Adrenal gland (tissue), 12 donors: ENCODE results near the gene TET3. TPM values are rescaled to one million over a fixed set of nuclear protein-coding genes. Genes with fewer than 3 reads are reported as not detected.

Experiments used
- DNase-seq, 7 donors: peaks; one replicate each; pipeline ENCODE4 v3.0.0-alpha.2; 2019 to 2020
- H3K27ac ChIP-seq, 5 donors: fragments of 200-600 bp; sonication (generic) in 4 of 5; 1 replicate in 3 of 5; 2 replicates in 2 of 5; pipeline versions ENCODE4 v1.5.1 to v1.8.0; 2016 to 2020; ENCODE audit warnings: mild to moderate bottlenecking in 1 of 5
- H3K27me3 ChIP-seq: fragments of 200-600 bp; 2 replicates; pipeline ENCODE4 v1.8.0; 2021
- H3K36me3 ChIP-seq, 2 donors: fragments of 200-600 bp; replicated peaks in 1 of 2; 1 replicate in 1 of 2; 2 replicates in 1 of 2; pipeline versions ENCODE4 v1.5.1 to v1.8.0; 2018 to 2022
- H3K4me1 ChIP-seq, 2 donors: fragments of 200-600 bp; replicated peaks in 1 of 2; 1 replicate in 1 of 2; 2 replicates in 1 of 2; pipeline versions ENCODE4 v1.5.1 to v1.8.0; 2018 to 2021
- H3K4me3 ChIP-seq, 4 donors: fragments of 200-600 bp; sonication (generic) in 3 of 4; one replicate each; pipeline ENCODE4 v1.5.1; 2016 to 2018
- H3K9me3 ChIP-seq, 3 donors: fragments of 200-600 bp; sonication (generic) in 1 of 3; replicated peaks in 1 of 3; 1 replicate in 2 of 3; 2 replicates in 1 of 3; pipeline versions ENCODE4 v1.5.1 to v1.8.0; 2016 to 2021
- CTCF ChIP-seq, 6 experiments: fragments of 450-650 bp in 4 of 6; fragments of 200-600 bp in 2 of 6; sonication (generic) in 1 of 6; IDR thresholded peaks; 1 replicate in 5 of 6; 2 replicates in 1 of 6; pipeline versions ENCODE4 v1.5.1 to v1.8.0; 2016 to 2021; ENCODE audit warnings: antibody characterized with exemption in 6 of 6, mild to moderate bottlenecking in 2 of 6, moderate library complexity in 1 of 6
- POLR2A ChIP-seq, 2 donors: fragments of 450-650 bp; IDR thresholded peaks; one replicate each; pipeline ENCODE4 v1.6.1; 2017; ENCODE audit warnings: antibody characterized with exemption in 2 of 2, mild to moderate bottlenecking in 2 of 2, moderate library complexity in 1 of 2
- WGBS, 4 donors: extraction: QIAGEN DNeasy Blood & Tissue Kit in 2 of 4; methylation state at CpG; one replicate each; pipeline versions ENCODE4 v1.1.5 to v1.1.7; 2013 to 2017; 5-methylcytosine and 5-hydroxymethylcytosine counted together
- intact Hi-C, 2 donors: fragments of 100-400 bp; cut with DNase I; formaldehyde crosslinking; loops; one replicate each; pipeline versions ENCODE4 v1.14.1 to v1.15.0; 2022 to 2023
- polyA plus RNA-seq, 3 donors: library from polyadenylated mRNA; stranded (reverse); fragments of 200-250 nt in 2 of 3; fragments of 350-450 nt in 1 of 3; fragmentation: Illumina TruSeq in 1 of 3; extraction: RNeasy Lipid Tissue Mini Kit (QIAGEN cat#74804) in 1 of 3; gene quantifications; one replicate each; pipeline ENCODE4 v1.2.3, GENCODE V29; 2013 to 2014
- total RNA-seq, 9 donors: library from RNA; depleted of rRNA in 4 of 9; stranded (reverse); fragments of >200 nt in 4 of 9; fragments of 120-200 nt in 1 of 9; fragmentation: NEBNext Ultra II Directional in 1 of 9; extraction: Animal tissue kit (Norgen Biotek cat#: 25700) in 1 of 9; gene quantifications; one replicate each; pipeline versions ENCODE4 v1.1.0 to v1.2.4, GENCODE V29; 2013 to 2023
- donor health status: healthy with polysubstance abuse.
- donor health status: Bipolar disorder and iron deficiency.
- donor health status: DM: yes; HTN: yes; CAD: no.
- donor health status: DM: no; HTN: no; CAD: no.
- donor health status: DM: no; HTN: no; CAD: no.
- donor health status: DM: yes; HTN: yes; CAD: no.

Gene TET3
- total and polyA plus RNA-seq, 12 donors = 1.3 to 8.6 (median 5.4) TPM

- DNase-seq = no peak
- intact Hi-C loops = no loop called here
- Histone ChIP-seq H3K27me3 (no peaks in the 10 kb centered on the region), H3K4me1 (peaks cover 17 to 37% of the 10 kb centered on the region in 2 donors), H3K27ac (no peak overlapping the region), H3K9me3 (no peaks in the 10 kb centered on the region), H3K36me3 (no peaks in the 10 kb centered on the region), H3K4me3 (no peak overlapping the region)
- WGBS, 4 donors = 83 to 90% (median 87%) methylated on average over 3 of the region's 3 CpGs
- TF ChIP-seq POLR2A (IDR thresholded peaks at IDR 0.05) (no peak), CTCF (IDR thresholded peaks at IDR 0.05) (no peak)
Measured at GRCh38 chr2:73975731-73976130, 9.0 kb upstream of the TET3 start.

GRCh38 chr2:73976803-73977202, 7.9 kb upstream of the TET3 start:
- TF ChIP-seq CTCF (IDR thresholded peaks at IDR 0.05) = no peak
- TF ChIP-seq POLR2A (IDR thresholded peaks at IDR 0.05) = no peak
- DNase-seq = no peak
- H3K4me3 ChIP-seq = no peak overlapping the region
- H3K27ac ChIP-seq = no peak overlapping the region
- H3K27me3 ChIP-seq = no peaks in the 10 kb centered on the region
- WGBS, 4 donors = 88 to 100% (median 97%) methylated on average over 1 of the region's 1 CpG
- no peaks in the 10 kb centered on the region for H3K36me3 ChIP-seq
- intact Hi-C loops = no loop called here
- peaks cover 10 to 37% of the 10 kb centered on the region in 2 donors for H3K4me1 ChIP-seq
- no peaks in the 10 kb centered on the region for H3K9me3 ChIP-seq

GRCh38 chr2:73977466-73977865, 7.2 kb upstream of the TET3 start:
- DNase-seq = no peak
- intact Hi-C loops = no loop called here
- TF ChIP-seq POLR2A (IDR thresholded peaks at IDR 0.05) (no peak), CTCF (IDR thresholded peaks at IDR 0.05) (no peak)
- Histone ChIP-seq H3K4me3 (no peak overlapping the region), H3K27ac (no peak overlapping the region), H3K9me3 (no peaks in the 10 kb centered on the region), H3K4me1 (peaks cover 9 to 38% of the 10 kb centered on the region in 2 donors), H3K27me3 (no peaks in the 10 kb centered on the region), H3K36me3 (no peaks in the 10 kb centered on the region)
- WGBS, 4 donors = 89 to 100% (median 97%) methylated on average over 2 of the region's 2 CpGs

GRCh38 chr2:73979021-73979420, 5.7 kb upstream of the TET3 start:
- H3K4me1 ChIP-seq = peaks cover 9 to 36% of the 10 kb centered on the region in 2 donors
- no peak for TF ChIP-seq CTCF (IDR thresholded peaks at IDR 0.05)
- no peak for TF ChIP-seq POLR2A (IDR thresholded peaks at IDR 0.05)
- 54 to 66% (median 60%) methylated on average over 5 of the region's 5 CpGs for WGBS, 4 donors
- H3K27ac ChIP-seq = no peak overlapping the region
- intact Hi-C loops = no loop called here
- no peaks in the 10 kb centered on the region for H3K9me3 ChIP-seq
- H3K27me3 ChIP-seq = no peaks in the 10 kb centered on the region
- no peak for DNase-seq
- no peaks in the 10 kb centered on the region for H3K36me3 ChIP-seq
- H3K4me3 ChIP-seq = no peak overlapping the region
